Inflammatory macrophage (primary cell): ENCODE data around the gene OPTN.
"Not testable (repeated sequence)": the region's sequence is repeated elsewhere in the genome, so short reads cannot be mapped to it uniquely, and the experiment has no call there.

ENCODE experiments used
- DNase-seq, 2 donors: peaks; one replicate each; pipeline ENCODE4 v3.0.0-alpha.2; 2020 to 2022
- total RNA-seq, 18 experiments: gene quantifications; one replicate each; lab custom pipeline; 2026; ENCODE audit warnings: mixed read lengths in 6 of 18, inconsistent platforms in 2 of 18; lab: John Stamatoyannopoulos, UW

OPTN gene
- total RNA-seq: 33.7 to 369 (median 102) reads per million in 18 experiments

GRCh38 chr10:13099666-13100348 is at the start of gene OPTN:
Gene OPTN (plus strand): TSS chr10:13100163. CDS start chr10:13109123, 8,960 bp downstream.
- peak; percentile 15 to 70 for DNase-seq

DNA sequence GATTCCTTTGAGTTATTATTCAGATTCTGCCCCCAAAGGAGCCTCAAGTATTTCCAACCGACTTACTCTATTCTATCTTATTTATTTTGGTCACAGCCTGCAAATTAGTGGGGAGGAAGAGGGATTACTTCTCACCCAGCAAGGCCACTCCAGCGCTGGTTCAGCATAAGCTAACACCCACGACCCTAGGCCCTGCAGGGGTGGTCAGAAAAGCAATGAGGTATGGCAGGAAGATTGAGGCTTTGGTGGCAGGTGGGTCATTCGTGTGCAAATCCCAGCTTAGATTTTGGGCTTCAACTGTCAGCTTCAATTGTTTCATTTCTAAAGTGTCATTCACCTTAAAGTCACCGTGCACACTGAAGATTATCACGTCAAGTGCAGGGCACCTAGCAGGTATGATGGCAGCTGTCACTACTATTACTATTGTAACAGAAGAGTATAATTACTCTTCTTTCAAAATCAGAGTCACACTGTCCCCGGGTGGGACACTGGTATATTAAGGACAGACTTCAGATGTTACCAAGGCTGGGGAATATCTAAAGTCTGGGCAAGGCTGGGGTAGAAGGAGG is 48.8 kb upstream of the OPTN start:
- DNase-seq: no peak

DNA sequence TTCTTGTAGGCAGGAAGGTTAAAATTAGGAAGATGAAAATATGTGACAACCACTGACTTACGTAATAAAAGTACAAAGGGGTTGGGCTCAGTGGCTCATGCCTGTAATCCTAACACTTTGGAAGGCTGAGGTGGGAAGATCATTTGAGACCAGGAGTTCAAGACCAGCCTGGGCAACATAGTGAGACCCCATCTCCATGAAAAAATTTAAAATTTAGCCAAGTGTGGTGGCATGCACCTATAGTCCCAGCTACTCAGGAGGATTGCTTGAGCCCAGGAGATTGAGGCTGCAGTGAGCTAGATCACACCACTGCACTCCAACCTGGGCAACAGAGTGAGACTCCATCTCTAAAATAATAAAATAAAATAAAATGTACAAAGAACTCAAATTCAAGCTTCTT is 46.8 kb upstream of the OPTN start:
- DNase-seq: not testable (repeated sequence)

DNA sequence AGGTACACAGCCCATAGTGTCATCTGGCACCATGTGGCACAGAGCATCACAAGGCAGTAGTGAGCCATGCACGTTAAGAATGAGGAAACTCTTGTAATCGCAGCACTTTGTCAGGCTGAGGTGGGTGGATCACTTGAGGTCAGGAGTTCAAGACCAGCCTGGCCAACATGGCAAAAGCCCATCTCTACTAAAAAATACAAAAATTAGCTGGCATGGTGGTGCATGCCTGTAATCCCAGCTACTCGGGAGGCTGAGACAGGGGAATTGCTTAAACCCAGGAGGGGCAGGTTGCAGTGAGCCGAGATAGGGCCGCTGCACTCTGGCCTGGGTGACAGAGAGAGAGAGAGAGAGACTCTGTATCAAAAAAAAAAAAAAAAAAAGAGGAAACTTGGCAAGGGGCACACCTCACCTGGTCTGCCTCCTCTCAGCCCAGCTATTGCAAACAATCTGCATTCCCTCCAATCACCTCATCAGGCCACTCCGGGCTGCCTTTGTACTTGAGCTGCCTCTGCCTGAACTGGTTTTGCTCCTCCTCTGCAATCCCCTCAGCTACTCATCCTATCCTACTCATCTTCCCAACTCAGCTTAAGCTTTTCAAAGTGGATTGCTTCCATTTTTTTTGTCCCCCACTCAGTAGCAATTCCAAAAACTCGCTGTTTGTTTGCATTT is 46.0 kb upstream of the OPTN start:
- DNase-seq: no peak

GRCh38 chr10:13054844-13055243 is 45.1 kb upstream of the OPTN start:
- peak in 1 of 2 donors; percentile 18 for DNase-seq

DNA sequence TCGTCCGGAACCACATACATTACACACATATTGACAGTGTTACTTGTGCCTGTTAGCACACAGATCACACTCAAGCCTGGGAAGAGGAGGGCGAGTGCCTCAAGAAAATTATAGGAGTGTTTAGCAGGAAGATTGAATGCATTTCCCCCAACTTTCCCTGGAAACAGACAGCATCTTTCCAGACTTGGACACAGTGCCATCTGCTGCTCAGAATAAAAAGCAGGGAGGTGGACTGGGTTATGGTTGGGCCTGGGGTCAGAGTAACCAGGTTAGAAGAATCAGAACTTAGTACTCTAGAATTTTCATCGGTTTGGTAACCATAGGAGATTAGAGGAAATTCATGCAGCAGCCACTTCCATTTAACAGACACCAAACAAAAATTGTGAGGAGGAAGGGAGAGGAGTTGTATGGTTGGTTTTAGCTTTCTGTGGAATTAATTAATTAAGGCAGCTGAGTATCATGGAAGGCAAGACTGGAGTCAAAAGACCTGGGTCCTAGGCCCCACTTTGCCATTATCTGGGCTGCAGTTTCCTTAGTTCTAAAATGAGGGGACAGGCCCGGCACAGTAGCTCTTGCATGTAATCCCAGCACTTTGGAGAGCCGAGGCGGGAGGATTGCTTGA is 43.4 kb upstream of the OPTN start:
- no peak for DNase-seq

- no peak for DNase-seq
Observed at GRCh38 chr10:13062803-13063202, 37.2 kb upstream of the OPTN start.

- no peak for DNase-seq
Observed at GRCh38 chr10:13066527-13066926, 33.4 kb upstream of the OPTN start.

- DNase-seq: no peak
Observed at GRCh38 chr10:13067431-13067830, 32.5 kb upstream of the OPTN start.

GRCh38 chr10:13068071-13068470 is 31.9 kb upstream of the OPTN start:
- no peak for DNase-seq

- no peak for DNase-seq
Observed at GRCh38 chr10:13068484-13068883, 31.5 kb upstream of the OPTN start.

GRCh38 chr10:13072339-13072738 is 27.6 kb upstream of the OPTN start:
- DNase-seq: no peak

DNA sequence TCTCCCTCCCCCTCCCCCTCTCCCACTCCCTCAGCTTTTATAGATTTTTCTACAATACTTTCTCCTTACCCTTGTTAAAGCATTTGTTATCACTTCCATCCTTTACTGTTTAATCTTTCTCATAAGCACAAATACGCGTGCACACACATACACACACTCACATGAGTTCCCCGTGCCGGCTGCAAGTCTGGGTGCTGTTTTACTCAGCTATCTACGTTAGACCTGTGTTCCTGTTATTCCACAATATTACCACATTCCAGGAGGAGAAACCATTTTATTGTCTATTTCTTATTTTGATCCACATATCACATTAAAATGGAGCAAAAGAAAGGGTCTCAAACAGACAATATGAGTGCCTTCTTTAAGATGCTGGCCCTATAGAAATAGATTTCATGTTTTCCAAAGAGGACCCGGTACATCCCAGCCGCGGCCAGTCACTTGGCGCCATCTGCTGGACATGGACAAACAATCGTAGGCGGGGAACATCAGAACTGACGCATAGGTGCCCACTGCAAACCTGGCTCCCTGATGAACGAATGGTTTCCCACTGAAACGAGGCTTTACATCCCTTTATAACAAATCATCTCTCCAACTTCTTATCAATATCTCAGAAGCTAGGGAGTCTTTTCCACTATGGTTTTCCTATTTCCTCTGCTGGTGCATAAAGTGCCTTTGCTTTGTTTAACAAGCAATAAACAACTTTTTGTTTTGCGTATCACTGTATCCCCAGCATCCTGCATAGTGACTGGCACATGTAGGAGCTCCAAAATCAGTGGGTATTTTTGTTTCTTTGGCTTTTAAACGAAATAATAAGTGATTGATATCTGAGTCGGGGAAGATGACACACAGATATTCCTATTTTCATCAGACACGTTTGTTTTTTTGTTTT is 25.2 kb upstream of the OPTN start:
- peak; percentile 50 to 68 for DNase-seq

DNA sequence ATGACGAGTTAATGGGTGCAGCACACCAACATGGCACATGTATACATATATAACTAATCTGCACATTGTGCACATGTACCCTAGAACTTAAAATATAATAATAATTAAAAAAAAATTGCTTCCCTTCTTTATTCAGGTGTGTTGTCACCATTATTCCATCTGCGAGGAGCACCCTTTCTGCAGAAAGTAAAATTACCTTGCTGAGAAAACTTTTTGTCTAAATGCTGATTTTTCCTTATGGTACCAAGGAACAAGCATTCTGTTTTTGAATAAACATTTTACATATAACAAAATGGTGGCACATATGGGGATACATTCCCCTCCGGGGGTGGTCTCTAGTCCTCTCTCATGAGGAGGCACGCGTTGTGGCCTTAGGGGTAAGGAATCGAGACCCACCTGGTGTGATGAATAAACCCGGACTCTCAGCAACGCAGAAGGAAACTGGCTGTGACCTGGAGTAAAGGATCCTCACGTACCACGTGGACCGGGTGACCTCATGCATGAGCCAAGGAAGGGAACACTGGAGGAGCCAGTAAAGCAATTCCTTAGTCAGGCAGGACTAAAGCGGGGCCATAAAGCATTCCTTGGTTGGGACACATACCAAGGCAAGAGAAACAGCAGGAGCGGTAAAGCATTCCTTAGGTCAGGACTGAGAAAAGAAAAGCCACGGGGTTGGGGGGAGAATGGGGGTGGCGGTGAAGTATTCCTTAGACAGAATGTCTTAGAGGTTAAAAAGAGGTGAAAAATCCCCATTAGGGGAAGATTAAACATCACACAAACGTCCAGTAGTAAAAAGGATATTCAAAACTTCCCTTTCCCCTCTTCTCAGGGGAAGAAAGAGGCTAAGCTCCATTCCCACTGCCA is 20.8 kb upstream of the OPTN start:
- DNase-seq: no peak

GRCh38 chr10:13079776-13080050 is 20.2 kb upstream of the OPTN start:
- DNase-seq: no peak

DNA sequence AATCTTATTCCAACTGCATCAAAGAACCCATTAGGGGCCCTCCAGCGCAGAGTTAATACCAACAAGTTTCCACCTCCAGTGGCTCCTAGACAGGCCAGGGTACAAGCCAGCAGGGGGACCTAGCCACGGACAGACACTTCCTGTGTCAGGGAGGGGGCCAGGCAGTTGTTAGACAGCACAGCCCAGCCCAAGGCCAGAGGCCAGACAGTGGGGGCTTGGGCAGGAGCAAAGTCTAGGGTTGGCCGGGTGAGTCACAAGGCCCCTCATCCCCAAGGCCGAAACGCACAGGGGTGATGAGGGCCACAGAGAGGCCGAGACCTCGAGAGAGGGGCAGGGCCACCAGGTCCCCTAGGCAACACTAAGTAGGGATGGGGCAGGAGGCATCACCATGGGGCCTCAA is 19.3 kb upstream of the OPTN start:
- DNase-seq: no peak

GRCh38 chr10:13083700-13084099 is 16.3 kb upstream of the OPTN start:
- DNase-seq: not testable (repeated sequence)

- DNase-seq: no peak
Observed at GRCh38 chr10:13086056-13086455, 13.9 kb upstream of the OPTN start.

- DNase-seq: no peak
Observed at GRCh38 chr10:13087601-13087985, 12.4 kb upstream of the OPTN start.

GRCh38 chr10:13087986-13088618 is 11.9 kb upstream of the OPTN start:
- peak in 1 of 2 donors; percentile 3 for DNase-seq

- DNase-seq: no peak
Observed at GRCh38 chr10:13089345-13089744, 10.6 kb upstream of the OPTN start.
